Stimulated activated CD4-positive, alpha-beta T cell treated with anti-CD3 and anti-CD28 coated beads, Interleukin-1b, Interleukin-23, amount 100 ng/mL, for 48 hours (primary cell): ENCODE measurements around the gene MRPS25.
A peak's percentile ranks its signal among the peaks of the same experiment; 100 is the strongest.

ENCODE experiments used
- DNase-seq: peaks from one replicate; pipeline ENCODE4 v3.0.0-alpha.2; 2020

The MRPS25 gene

GRCh38 chr3:15081960-15082664 lies 17.0 kb upstream of the MRPS25 start:
- no peak for DNase-seq

- DNase-seq = no peak
Observed at GRCh38 chr3:15079091-15079490, 14.0 kb upstream of the MRPS25 start.

- DNase-seq = no peak
Observed at GRCh38 chr3:15074500-15074899, 9.4 kb upstream of the MRPS25 start.

- no peak for DNase-seq
Observed at GRCh38 chr3:15071699-15072098, 6.6 kb upstream of the MRPS25 start.

- no peak for DNase-seq
Observed at GRCh38 chr3:15069441-15069840, 4.3 kb upstream of the MRPS25 start.

- DNase-seq = no peak
Observed at GRCh38 chr3:15066467-15066866, 1.4 kb upstream of the MRPS25 start.

- DNase-seq = no peak
Observed at GRCh38 chr3:15065550-15066007, 464 bp upstream of the MRPS25 start.

- DNase-seq = peak; percentile 21
Observed at GRCh38 chr3:15064299-15064834, 748 bp downstream of the MRPS25 start.

GRCh38 chr3:15063656-15064286 lies 1.3 kb downstream of the MRPS25 start:
- no peak for DNase-seq

GRCh38 chr3:15063238-15063637 lies 1.9 kb downstream of the MRPS25 start:
- DNase-seq = no peak

GRCh38 chr3:15060029-15060428 lies 5.1 kb downstream of the MRPS25 start:
- no peak for DNase-seq

GRCh38 chr3:15056676-15057404 lies 8.3 kb downstream of the MRPS25 start:
- no peak for DNase-seq

- peak; percentile 64 for DNase-seq
Observed at GRCh38 chr3:15055019-15055557, 10.0 kb downstream of the MRPS25 start.

GRCh38 chr3:15053541-15053940 lies 11.6 kb downstream of the MRPS25 start:
- no peak for DNase-seq

GRCh38 chr3:15052335-15053242 lies 12.5 kb downstream of the MRPS25 start:
- no peak for DNase-seq

GRCh38 chr3:15051531-15051930 lies 13.6 kb downstream of the MRPS25 start:
- DNase-seq = peak; percentile 41

- no peak for DNase-seq
Observed at GRCh38 chr3:15050405-15051092, 14.6 kb downstream of the MRPS25 start.

GRCh38 chr3:15049584-15049983 lies 15.5 kb downstream of the MRPS25 start:
- DNase-seq = no peak

GRCh38 chr3:15045667-15046066 lies 19.4 kb downstream of the MRPS25 start:
- DNase-seq = no peak

GRCh38 chr3:15044326-15044725 lies 20.8 kb downstream of the MRPS25 start:
- no peak for DNase-seq

GRCh38 chr3:15043408-15044171 lies 21.5 kb downstream of the MRPS25 start:
- DNase-seq = no peak
